Stomach (tissue), 4 donors: ENCODE measurements around the gene RBMS1.

Experiments
- CTCF ChIP-seq, 7 experiments: fragments of 450-650 bp in 4 of 7; fragments of 200-600 bp in 3 of 7; sonication (generic) in 3 of 7; IDR thresholded peaks; one replicate each; pipeline ENCODE4 v1.5.1; 2016 to 2019; ENCODE audit warnings: antibody characterized with exemption in 7 of 7, control low read depth in 2 of 7, mild to moderate bottlenecking in 1 of 7
- EP300 ChIP-seq: sonication (generic); formaldehyde crosslinking; IDR thresholded peaks from one replicate; pipeline ENCODE4 v1.6.1; 2017; ENCODE audit warnings: antibody characterized with exemption
- POLR2A ChIP-seq, 4 donors: fragments of 450-650 bp; IDR thresholded peaks; one replicate each; pipeline ENCODE4 v1.6.1; 2016; ENCODE audit warnings: antibody characterized with exemption in 4 of 4, control low read depth in 2 of 4, mild to moderate bottlenecking in 1 of 4, moderate library complexity in 1 of 4
- POLR2AphosphoS5 ChIP-seq, 3 donors: sonication (generic); formaldehyde crosslinking; IDR thresholded peaks; one replicate each; pipeline ENCODE4 v1.6.1; 2016; ENCODE audit warnings: antibody characterized with exemption in 3 of 3

GRCh38 chr2:160538559-160539355, 45.1 kb upstream of the RBMS1 start:
- no peak for TF ChIP-seq CTCF (IDR thresholded peaks at IDR 0.05)
- no peak for TF ChIP-seq POLR2AphosphoS5 (IDR thresholded peaks at IDR 0.05)
- TF ChIP-seq POLR2A (IDR thresholded peaks at IDR 0.05) = no peak
- TF ChIP-seq EP300 = no peak
